GM19328 (cell line): ENCODE results near the gene RNU6-1.

Experiments used
- ATAC-seq: cut with Tn5 transposase; IDR thresholded peaks from one replicate; pipeline ENCODE4 v1.9.1; 2021; ENCODE audit warnings: mild to moderate bottlenecking, moderate library complexity; ENCODE audit not compliant: unreplicated experiment

RNU6-1 gene

GRCh38 chr15:67839929-67840748 is at the start of gene RNU6-1:
Gene RNU6-1, minus strand, starts transcription at chr15:67840045.
- peak; percentile 76 for ATAC-seq

GRCh38 chr15:67887776-67888175 is 47.9 kb upstream of the RNU6-1 start:
- ATAC-seq = no peak

- ATAC-seq = no peak
Observed at GRCh38 chr15:67885861-67886260, 46.0 kb upstream of the RNU6-1 start.

GRCh38 chr15:67885175-67885523 is 45.3 kb upstream of the RNU6-1 start:
- ATAC-seq = no peak

DNA sequence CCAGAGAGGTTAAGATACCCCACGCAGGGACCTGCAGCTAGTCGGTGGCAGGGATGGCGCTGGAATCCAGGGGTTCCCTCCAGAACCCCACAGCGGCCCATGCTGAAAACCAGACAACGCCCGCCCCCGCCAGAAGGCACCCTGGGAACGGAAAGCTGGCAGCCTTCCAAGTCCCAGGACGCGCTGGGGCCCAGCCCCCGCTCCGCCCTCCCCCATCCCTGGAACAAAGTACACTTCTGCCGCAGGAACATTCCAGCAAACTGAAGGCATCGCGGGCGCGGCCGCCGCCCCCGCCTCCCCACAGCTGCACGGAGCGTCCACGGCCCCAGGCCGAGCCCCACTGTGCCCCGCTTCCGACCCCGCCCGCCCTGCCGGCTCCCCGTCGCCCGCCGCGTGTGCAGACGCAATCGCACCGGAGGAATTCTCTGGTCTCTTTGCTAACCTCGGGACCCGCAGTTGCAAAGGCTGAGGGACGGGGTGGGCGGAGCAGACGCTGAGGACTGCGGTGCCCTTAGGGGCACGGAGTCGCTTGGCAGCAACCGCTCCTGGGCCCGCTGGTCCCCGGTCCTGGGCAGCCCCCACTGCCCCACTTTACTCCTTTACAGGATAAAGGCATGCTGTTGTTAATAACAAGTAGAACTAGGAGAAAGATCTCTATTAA is 44.8 kb upstream of the RNU6-1 start:
- ATAC-seq = no peak

GRCh38 chr15:67884009-67884408 is 44.2 kb upstream of the RNU6-1 start:
- no peak for ATAC-seq

- no peak for ATAC-seq
Observed at GRCh38 chr15:67883234-67883773, 43.5 kb upstream of the RNU6-1 start.

DNA sequence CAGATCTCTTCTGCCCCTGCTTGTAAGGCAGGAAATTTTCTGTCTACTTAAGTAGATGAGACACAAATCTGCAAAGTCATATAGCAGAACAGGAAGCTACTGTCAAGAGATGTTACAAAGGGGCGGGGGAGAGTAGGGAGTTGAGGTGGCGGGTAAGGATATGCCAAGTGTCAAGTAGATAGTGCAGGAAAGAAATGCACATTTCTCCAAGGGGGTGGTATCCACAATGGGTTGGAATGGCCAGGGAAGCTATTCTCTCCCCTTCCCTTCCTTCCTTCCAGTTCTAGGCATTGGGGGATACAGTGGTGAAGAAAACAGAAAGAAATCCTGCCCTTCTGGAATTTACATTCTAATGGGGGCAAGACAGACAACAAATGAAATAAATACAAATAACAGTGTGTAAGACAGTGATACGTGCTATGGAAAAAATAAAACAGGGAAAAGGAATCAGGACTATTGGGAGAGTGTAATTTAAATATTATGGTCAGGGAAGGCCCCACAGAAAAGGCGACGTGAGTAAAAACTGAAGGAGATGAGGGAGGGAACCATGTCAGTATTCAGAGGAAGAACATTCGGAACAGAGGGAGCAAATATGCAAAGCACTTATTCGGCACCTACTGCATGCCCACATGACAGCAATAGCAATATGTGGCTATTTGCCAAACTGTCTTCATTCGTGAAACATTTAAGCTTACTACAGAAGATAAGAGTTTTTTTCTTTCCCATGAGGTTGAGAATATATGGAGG is 42.8 kb upstream of the RNU6-1 start:
- no peak for ATAC-seq

GRCh38 chr15:67880651-67881182 is 40.9 kb upstream of the RNU6-1 start:
- no peak for ATAC-seq

GRCh38 chr15:67879440-67880129 is 39.7 kb upstream of the RNU6-1 start:
- no peak for ATAC-seq

GRCh38 chr15:67878712-67879206 is 38.9 kb upstream of the RNU6-1 start:
- ATAC-seq = no peak

DNA sequence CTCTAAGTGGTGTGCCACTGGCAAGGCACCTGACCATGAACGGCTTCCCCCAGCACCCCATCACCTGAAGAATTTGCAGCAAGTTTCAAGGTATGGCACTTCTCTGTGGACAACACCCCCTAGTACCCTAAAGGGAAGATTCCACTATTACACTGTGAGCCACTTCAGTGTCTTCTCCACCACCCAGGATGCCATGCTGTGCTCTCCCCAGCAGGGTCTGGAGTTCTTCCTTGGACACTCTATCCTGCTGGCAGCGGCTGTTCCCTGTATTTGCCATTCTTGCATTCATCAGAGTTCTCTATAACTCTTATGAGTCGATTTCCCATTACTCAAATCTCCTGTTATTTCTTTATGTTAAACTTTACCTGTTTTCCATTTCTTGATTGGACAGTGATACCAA is 33.9 kb upstream of the RNU6-1 start:
- ATAC-seq = no peak

DNA sequence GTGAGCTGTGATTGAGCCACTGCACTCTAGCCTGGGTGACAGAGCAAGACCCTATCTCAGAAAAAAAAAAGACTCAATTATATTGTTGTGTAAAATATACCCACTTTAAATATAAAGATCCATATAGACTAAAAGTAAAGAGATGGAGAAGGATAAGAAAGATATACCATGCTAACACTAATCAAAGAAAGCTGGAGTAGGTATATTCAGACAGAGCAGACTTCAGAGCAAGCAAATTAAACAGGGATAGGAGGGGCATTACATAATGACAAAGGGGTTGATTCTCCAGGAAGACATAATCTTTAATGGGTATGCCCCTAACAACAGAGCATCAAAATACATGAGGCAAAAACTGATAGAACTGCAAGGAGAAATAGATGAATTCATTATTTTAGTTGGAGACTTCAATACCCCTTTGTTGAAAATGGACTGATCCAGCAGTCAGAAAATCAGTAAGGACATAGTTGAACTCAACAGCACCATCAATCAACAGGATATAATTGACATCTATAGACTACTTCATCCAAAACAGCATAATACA is 31.1 kb upstream of the RNU6-1 start:
- ATAC-seq = no peak

DNA sequence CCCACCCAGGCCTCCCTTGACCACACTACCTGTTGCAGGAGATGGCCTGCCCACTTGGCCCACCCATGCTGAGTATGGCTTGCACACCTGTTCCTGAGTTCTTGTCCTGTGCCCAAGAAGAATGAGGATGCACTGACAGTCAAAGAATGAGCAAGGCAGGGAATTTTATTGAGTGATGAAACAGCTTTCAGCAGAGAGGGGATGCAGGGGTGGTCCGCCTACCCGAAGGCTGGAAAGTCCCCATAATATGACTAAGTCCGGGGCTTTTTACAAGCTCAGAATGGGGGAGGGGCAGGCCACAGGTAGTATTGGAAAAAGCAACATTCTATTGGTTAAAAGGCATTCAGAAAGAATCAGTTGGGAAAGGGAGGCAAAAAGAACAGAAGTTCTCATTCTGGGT is 29.9 kb upstream of the RNU6-1 start:
- ATAC-seq = no peak

DNA sequence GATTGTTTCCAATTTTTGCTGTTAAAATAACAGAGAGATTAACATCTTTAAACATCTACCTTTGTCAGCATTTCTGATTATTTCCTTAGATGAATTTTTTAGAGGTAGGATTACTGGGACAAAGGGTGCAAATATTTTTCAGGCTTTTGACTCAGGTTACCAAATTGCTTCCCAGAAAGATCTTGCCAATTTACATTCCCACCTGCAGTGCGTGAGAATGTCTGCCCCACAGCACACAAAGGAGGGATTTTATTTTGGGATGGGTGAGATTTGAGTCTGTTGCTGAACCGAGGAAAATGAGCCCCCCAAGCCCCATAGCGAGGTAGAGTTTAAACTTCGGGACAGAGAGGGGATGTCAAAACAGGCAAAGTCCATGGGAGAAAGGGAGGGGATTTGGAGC is 25.9 kb upstream of the RNU6-1 start:
- no peak for ATAC-seq

DNA sequence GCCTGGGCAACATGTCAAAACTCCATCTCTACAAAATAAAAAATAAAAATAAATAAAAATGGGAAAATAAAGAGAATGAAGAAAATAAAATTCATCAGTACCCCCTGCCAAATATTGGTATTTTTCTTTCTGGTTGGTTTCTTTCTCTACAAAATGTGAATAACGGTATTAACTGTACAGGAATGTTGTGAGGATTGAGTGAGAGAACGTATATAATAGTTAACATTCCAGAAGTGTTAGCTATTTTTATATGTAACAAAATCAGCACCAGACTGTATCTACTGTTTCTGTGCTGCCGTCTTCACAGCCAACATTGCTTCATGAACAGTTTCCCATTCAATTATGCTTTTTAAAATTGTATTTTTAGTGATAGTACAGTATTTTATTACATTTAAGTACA is 25.5 kb upstream of the RNU6-1 start:
- ATAC-seq = no peak

GRCh38 chr15:67863442-67863987 is 23.7 kb upstream of the RNU6-1 start:
- ATAC-seq = peak; percentile 85

DNA sequence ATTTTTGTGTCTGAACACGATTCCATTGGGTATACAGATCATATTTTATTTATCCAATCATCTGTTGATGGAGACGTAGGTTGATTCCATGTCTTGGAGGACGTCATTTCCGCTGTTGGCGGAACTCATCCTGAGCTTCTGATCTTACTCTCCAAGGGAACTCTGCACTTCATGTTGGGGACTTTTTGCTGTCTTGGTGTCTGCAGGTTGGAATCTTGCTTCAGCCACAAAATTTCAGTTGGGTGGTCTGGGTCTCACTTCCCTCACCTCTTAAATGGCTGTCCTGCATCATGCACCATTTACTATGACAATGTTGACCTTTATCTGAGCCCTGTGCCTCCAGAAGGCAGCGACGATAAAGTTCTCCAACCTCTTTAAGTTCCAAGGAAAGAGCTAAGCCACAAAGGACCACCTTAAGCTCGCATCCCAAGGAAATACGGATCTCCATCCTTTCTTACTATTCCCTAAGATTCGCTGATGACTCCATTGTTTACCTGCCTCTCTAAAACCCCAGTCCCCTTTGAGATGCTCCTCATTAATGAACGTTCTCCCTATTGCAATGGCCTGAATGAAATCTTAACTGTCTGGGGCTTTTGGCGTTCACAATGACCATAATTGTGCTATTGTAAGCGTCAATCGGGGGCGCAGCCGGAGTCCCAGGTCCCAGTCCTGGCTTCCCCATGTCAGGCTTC is 23.1 kb upstream of the RNU6-1 start:
- ATAC-seq = no peak

DNA sequence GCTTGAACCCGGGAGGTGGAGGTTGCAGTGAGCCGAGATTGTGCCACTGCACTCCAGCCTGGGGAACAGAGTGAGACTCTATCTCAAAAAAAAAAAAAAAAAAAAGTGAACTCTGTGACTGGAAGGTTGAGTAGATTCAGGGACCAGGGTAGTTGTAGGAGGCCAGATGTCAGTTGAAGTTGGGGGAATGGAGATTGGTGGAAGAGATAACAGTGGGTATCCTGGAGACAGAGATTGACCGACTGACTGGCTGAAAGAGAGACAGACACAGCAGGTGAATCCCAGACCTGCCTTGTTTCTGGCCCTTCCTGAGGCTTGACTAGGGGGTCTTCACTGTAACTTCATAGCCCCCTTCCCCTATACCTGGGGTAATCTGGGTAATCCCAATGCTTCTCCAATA is 22.1 kb upstream of the RNU6-1 start:
- ATAC-seq = no peak
